Spleen (tissue), 7 donors: ENCODE results near the gene PNPLA2.

ENCODE experiments used
- POLR2A ChIP-seq, 3 donors: fragments of 450-650 bp; IDR thresholded peaks; one replicate each; pipeline ENCODE4 v1.5.1; 2017; ENCODE audit warnings: antibody characterized with exemption in 3 of 3, mild to moderate bottlenecking in 1 of 3
- POLR2AphosphoS5 ChIP-seq, 3 donors: sonication (generic); formaldehyde crosslinking; IDR thresholded peaks; one replicate each; pipeline ENCODE4 v1.5.1; 2017; ENCODE audit warnings: antibody characterized with exemption in 3 of 3
- TF ChIP-seq, protein P1 (sequence below), 11 experiments: fragments of 200-600 bp in 7 of 11; fragments of 450-650 bp in 4 of 11; sonication (generic) in 4 of 11; IDR thresholded peaks in 8 of 11; conservative IDR thresholded peaks in 3 of 11; 1 replicate in 7 of 11; 2 replicates in 4 of 11; pipeline versions ENCODE4 v1.4.0 to v1.8.0; 2016 to 2021; ENCODE audit warnings: antibody characterized with exemption in 11 of 11, inconsistent platforms in 4 of 11, mild to moderate bottlenecking in 1 of 11
- donor health status: DM: no; HTN: no; CAD: no; lungs with moderate emphysema.
- donor health status: DM: no; HTN: no; CAD: no.
- donor health status: DM: no; HTN: no; CAD: no.

- TF ChIP-seq, protein P1, sequence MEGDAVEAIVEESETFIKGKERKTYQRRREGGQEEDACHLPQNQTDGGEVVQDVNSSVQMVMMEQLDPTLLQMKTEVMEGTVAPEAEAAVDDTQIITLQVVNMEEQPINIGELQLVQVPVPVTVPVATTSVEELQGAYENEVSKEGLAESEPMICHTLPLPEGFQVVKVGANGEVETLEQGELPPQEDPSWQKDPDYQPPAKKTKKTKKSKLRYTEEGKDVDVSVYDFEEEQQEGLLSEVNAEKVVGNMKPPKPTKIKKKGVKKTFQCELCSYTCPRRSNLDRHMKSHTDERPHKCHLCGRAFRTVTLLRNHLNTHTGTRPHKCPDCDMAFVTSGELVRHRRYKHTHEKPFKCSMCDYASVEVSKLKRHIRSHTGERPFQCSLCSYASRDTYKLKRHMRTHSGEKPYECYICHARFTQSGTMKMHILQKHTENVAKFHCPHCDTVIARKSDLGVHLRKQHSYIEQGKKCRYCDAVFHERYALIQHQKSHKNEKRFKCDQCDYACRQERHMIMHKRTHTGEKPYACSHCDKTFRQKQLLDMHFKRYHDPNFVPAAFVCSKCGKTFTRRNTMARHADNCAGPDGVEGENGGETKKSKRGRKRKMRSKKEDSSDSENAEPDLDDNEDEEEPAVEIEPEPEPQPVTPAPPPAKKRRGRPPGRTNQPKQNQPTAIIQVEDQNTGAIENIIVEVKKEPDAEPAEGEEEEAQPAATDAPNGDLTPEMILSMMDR (IDR thresholded peaks at IDR 0.05 in 8 of 11, conservative IDR thresholded peaks at IDR 0.05 in 3 of 11) = no peak
- peak in 2 of 3 donors; percentile 12 to 47 for TF ChIP-seq POLR2AphosphoS5 (IDR thresholded peaks at IDR 0.05)
- TF ChIP-seq POLR2A (IDR thresholded peaks at IDR 0.05) = no peak
These were observed 52.8 kb downstream of the PNPLA2 start for GRCh38 chr11:871472-871871.
